Measurements from ENCODE around the gene HOXB2. TPM values are rescaled to one million over a fixed set of nuclear protein-coding genes. Genes with fewer than 3 reads are reported as not detected.
"Not testable (repeated sequence)": the region's sequence is repeated elsewhere in the genome, so short reads cannot be mapped to it uniquely, and the experiment has no call there.

Gene HOXB2
- total RNA-seq, 2 experiments from 2014 or later: 15.6 to 18.2 TPM

- H3K27me3 Mint-ChIP-seq (ENCODE audit: low read depth); H3K36me3 Mint-ChIP-seq (ENCODE audit: low read depth); DNase-seq; H3K4me3 Mint-ChIP-seq; H3K9me3 Mint-ChIP-seq; H3K27ac Mint-ChIP-seq; CTCF ChIA-PET: not testable (repeated sequence)
- intact Hi-C loops (cut with micrococcal nuclease): loop anchor here (2.0 kb wide), 2 partner anchors 31 to 39 kb away; no protein-coding TSS in a partner anchor
- H3K4me1 Mint-ChIP-seq (ENCODE audit: low read depth): peaks cover 44% of the 10 kb centered on the region
Measured at GRCh38 chr17:48509708-48510107, 35.2 kb downstream of the HOXB2 start.

DNA sequence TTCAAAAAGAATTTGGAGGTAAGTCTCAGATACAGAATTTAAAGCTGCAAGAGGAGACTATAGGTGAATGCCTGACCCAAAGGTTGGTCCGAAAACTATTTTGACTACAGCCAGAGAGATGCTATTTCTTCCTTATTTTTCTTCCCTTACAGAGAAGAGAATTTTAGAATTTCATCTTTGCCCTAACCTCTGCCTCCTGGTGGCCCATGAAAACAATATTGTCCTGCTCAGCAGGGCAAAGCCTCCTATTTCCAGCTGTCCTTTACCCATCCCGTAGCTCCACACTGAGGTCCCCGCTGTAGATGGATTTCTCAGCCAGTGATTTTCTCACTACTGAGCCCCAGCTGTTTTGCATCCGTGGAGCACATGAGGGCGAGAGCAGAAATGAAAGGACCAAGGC is 38.7 kb downstream of the HOXB2 start:
- Mint-ChIP-seq H3K9me3 (no peaks in the 10 kb centered on the region), H3K4me3 (no peak overlapping the region), H3K27me3 (ENCODE audit: low read depth) (peaks cover 10% of the 10 kb centered on the region), H3K27ac (no peak overlapping the region), H3K36me3 (ENCODE audit: low read depth) (no peaks in the 10 kb centered on the region), H3K4me1 (ENCODE audit: low read depth) (peaks cover 19% of the 10 kb centered on the region)
- DNase-seq: no peak
- CTCF ChIA-PET: interaction anchor here (0.6 to 1.7 kb wide), 3 partner anchors 13 to 87 kb away, joined by 3 to 5 read pairs (median 4); partner anchors contain the start of gene HOXB5
- intact Hi-C loops (cut with micrococcal nuclease): no loop called here

DNA sequence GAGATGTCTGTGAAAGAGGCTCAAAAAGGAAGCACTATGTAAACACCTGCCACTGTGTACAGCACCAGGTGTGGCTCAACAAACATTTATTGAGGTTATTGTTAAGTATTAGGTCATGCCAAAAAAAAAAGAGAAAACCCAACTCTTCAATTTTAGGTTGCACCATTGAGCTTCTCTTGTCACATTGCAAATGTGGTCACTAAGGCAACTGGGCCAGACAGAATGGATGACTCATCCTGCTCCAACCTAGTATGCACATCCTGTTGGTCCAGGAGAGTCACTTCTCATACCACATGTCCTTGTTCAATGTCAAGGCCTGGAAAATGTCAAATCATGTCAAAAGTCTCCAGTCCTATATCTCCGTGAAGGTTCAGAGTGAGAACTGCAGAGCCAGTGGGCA is 39.1 kb downstream of the HOXB2 start:
- DNase-seq: peak; percentile 60
- H3K4me3 Mint-ChIP-seq: no peak overlapping the region
- H3K36me3 Mint-ChIP-seq (ENCODE audit: low read depth): no peaks in the 10 kb centered on the region
- H3K4me1 Mint-ChIP-seq (ENCODE audit: low read depth): peaks cover 16% of the 10 kb centered on the region
- no peak overlapping the region for H3K27ac Mint-ChIP-seq
- H3K9me3 Mint-ChIP-seq: no peaks in the 10 kb centered on the region
- intact Hi-C loops (cut with micrococcal nuclease): no loop called here
- peaks cover 11% of the 10 kb centered on the region for H3K27me3 Mint-ChIP-seq (ENCODE audit: low read depth)
- CTCF ChIA-PET: interaction anchor here (0.6 to 0.9 kb wide), 2 partner anchors 13 to 48 kb away, joined by 3 to 4 read pairs; no protein-coding TSS in a partner anchor

GRCh38 chr17:48504953-48505352 is 40.0 kb downstream of the HOXB2 start:
- no peaks in the 10 kb centered on the region for H3K9me3 Mint-ChIP-seq
- H3K4me3 Mint-ChIP-seq: no peak overlapping the region
- H3K36me3 Mint-ChIP-seq (ENCODE audit: low read depth): no peaks in the 10 kb centered on the region
- H3K4me1 Mint-ChIP-seq (ENCODE audit: low read depth): peaks cover 10% of the 10 kb centered on the region
- H3K27ac Mint-ChIP-seq: no peak overlapping the region
- peaks cover 14% of the 10 kb centered on the region for H3K27me3 Mint-ChIP-seq (ENCODE audit: low read depth)
- intact Hi-C loops (cut with micrococcal nuclease): no loop called here
- DNase-seq: no peak
- CTCF ChIA-PET: interaction anchor here (1.7 to 3.1 kb wide), 2 partner anchors 9 to 13 kb away, joined by 5 to 13 read pairs; no protein-coding TSS in a partner anchor

- DNase-seq: no peak
- no peak overlapping the region for H3K4me3 Mint-ChIP-seq
- H3K27me3 Mint-ChIP-seq (ENCODE audit: low read depth): peaks cover 14% of the 10 kb centered on the region
- no peak overlapping the region for H3K27ac Mint-ChIP-seq
- CTCF ChIA-PET: interaction anchor here (1.7 to 3.1 kb wide), 3 partner anchors 10 to 114 kb away, joined by 3 to 13 read pairs (median 5); no protein-coding TSS in a partner anchor
- intact Hi-C loops (cut with micrococcal nuclease): no loop called here
- no peaks in the 10 kb centered on the region for H3K9me3 Mint-ChIP-seq
- H3K36me3 Mint-ChIP-seq (ENCODE audit: low read depth): no peaks in the 10 kb centered on the region
- H3K4me1 Mint-ChIP-seq (ENCODE audit: low read depth): peaks cover 9% of the 10 kb centered on the region
Measured at GRCh38 chr17:48503747-48504146, 41.2 kb downstream of the HOXB2 start.

DNA sequence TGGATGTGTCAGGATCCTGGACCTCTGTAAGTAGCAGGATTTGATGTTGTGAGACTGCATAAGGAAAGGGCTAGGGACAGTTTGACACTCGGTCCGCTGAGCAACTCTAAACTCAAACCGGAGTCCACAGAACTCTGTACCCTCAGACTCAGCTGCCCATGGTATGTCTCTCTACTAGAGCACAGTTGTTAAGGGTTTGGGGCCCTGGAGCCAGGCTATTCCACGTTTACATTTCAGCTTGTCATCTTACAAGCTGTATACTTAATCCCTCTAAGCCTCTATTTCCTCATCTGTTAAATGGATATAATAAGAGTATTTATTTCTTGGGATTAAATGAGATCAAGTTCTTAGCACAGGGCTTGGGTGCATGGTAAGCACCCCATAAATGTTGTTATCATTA is 42.0 kb downstream of the HOXB2 start:
- intact Hi-C loops (cut with micrococcal nuclease): no loop called here
- Mint-ChIP-seq H3K9me3 (no peaks in the 10 kb centered on the region), H3K27me3 (ENCODE audit: low read depth) (peaks cover 17% of the 10 kb centered on the region), H3K27ac (no peak overlapping the region), H3K36me3 (ENCODE audit: low read depth) (no peaks in the 10 kb centered on the region), H3K4me1 (ENCODE audit: low read depth) (peaks cover 9% of the 10 kb centered on the region), H3K4me3 (no peak overlapping the region)
- CTCF ChIA-PET: interaction anchor here (0.6 to 3.1 kb wide), 3 partner anchors 11 to 115 kb away, joined by 3 to 13 read pairs (median 4); no protein-coding TSS in a partner anchor
- DNase-seq: no peak

DNA sequence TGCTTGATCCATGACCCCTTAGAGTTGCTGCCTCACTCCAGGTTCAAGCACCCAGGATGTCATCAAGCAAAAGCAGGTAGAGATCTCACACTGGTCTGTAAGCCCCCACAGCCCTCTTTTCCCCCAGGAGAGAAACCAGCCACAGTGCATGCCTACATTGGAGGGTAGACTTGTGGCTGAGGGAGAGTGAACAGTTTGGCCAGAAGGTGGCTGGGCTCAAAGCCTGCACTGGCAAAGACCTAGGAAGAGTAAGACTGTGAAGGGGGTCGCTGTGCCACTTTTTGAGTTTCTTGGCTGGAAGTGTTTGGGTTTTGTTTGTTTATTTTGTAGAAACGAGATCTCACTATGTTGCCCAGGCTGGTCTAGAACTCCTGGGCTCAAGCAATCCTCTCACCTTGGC is 42.6 kb downstream of the HOXB2 start:
- Mint-ChIP-seq H3K27me3 (ENCODE audit: low read depth) (peaks cover 17% of the 10 kb centered on the region), H3K4me1 (ENCODE audit: low read depth) (peaks cover 9% of the 10 kb centered on the region), H3K9me3 (no peaks in the 10 kb centered on the region), H3K4me3 (no peak overlapping the region), H3K27ac (no peak overlapping the region), H3K36me3 (ENCODE audit: low read depth) (no peaks in the 10 kb centered on the region)
- no peak for DNase-seq
- intact Hi-C loops (cut with micrococcal nuclease): no loop called here
- CTCF ChIA-PET: interaction anchor here (1.1 to 3.1 kb wide), 2 partner anchors 10 to 155 kb away, joined by 3 to 13 read pairs; no protein-coding TSS in a partner anchor

- intact Hi-C loops (cut with micrococcal nuclease): no loop called here
- H3K9me3 Mint-ChIP-seq: no peaks in the 10 kb centered on the region
- CTCF ChIA-PET: interaction anchor here (1.1 to 1.2 kb wide), 2 partner anchors 149 to 153 kb away, joined by 3 to 6 read pairs; no protein-coding TSS in a partner anchor
- DNase-seq: no peak
- no peak overlapping the region for H3K4me3 Mint-ChIP-seq
- H3K27me3 Mint-ChIP-seq (ENCODE audit: low read depth): peaks cover 17% of the 10 kb centered on the region
- H3K27ac Mint-ChIP-seq: no peak overlapping the region
- no peaks in the 10 kb centered on the region for H3K36me3 Mint-ChIP-seq (ENCODE audit: low read depth)
- H3K4me1 Mint-ChIP-seq (ENCODE audit: low read depth): peaks cover 2% of the 10 kb centered on the region
Measured at GRCh38 chr17:48500435-48501426, 44.2 kb downstream of the HOXB2 start.

GRCh38 chr17:48499735-48500434 is 45.0 kb downstream of the HOXB2 start:
- Mint-ChIP-seq H3K27me3 (ENCODE audit: low read depth) (peaks cover 17% of the 10 kb centered on the region), H3K9me3 (no peaks in the 10 kb centered on the region), H3K36me3 (ENCODE audit: low read depth) (no peaks in the 10 kb centered on the region), H3K4me3 (no peak overlapping the region), H3K27ac (no peak overlapping the region), H3K4me1 (ENCODE audit: low read depth) (no peaks in the 10 kb centered on the region)
- CTCF ChIA-PET: interaction anchor here (1.2 kb wide), 1 partner anchor 148 kb away, joined by 6 read pairs; no protein-coding TSS in a partner anchor
- no peak for DNase-seq
- intact Hi-C loops (cut with micrococcal nuclease): no loop called here

DNA sequence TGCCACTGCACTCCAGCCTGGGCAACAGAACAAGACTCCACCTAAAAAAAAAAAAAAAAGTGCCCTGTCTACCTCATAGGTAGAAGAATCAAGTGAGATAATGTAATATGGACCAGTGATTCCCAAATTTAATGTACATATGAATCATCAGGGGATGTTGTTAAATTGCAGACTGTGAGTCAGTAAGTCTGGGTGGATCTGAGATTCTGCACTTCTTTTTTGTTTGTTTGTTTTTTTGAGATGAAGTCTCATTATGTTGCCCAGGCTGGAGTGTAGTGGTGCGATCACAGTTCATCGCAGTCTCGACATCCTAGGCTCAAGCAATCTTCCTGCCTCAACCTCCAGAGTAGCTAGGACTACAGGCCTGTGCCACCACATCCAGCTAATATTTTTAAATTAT is 45.7 kb downstream of the HOXB2 start:
- intact Hi-C loops (cut with micrococcal nuclease): no loop called here
- no peak for DNase-seq
- Mint-ChIP-seq H3K4me1 (ENCODE audit: low read depth) (no peaks in the 10 kb centered on the region), H3K4me3 (no peak overlapping the region), H3K36me3 (ENCODE audit: low read depth) (no peaks in the 10 kb centered on the region), H3K27me3 (ENCODE audit: low read depth) (peaks cover 18% of the 10 kb centered on the region), H3K9me3 (no peaks in the 10 kb centered on the region), H3K27ac (no peak overlapping the region)
- CTCF ChIA-PET: interaction anchor here (1.2 to 2.1 kb wide), 2 partner anchors 94 to 147 kb away, joined by 6 to 9 read pairs; partner anchors contain the start of gene HOXB5

GRCh38 chr17:48498164-48498850 is 46.6 kb downstream of the HOXB2 start:
- H3K27me3 Mint-ChIP-seq (ENCODE audit: low read depth): peaks cover 21% of the 10 kb centered on the region
- H3K4me3 Mint-ChIP-seq: no peak overlapping the region
- H3K36me3 Mint-ChIP-seq (ENCODE audit: low read depth): no peaks in the 10 kb centered on the region
- no peak overlapping the region for H3K27ac Mint-ChIP-seq
- DNase-seq: no peak
- no peaks in the 10 kb centered on the region for H3K4me1 Mint-ChIP-seq (ENCODE audit: low read depth)
- no peaks in the 10 kb centered on the region for H3K9me3 Mint-ChIP-seq
- intact Hi-C loops (cut with micrococcal nuclease): no loop called here
- CTCF ChIA-PET: interaction anchor here (0.6 to 2.1 kb wide), 3 partner anchors 21 to 95 kb away, joined by 3 to 9 read pairs (median 3); partner anchors contain the start of gene HOXB5

Measured in activated naive CD4-positive, alpha-beta T cell treated with anti-CD3 and anti-CD28 coated beads for 36 hours (primary cell).